ENCODE results near the gene BRICD5.

GRCh38 chr16:2244301-2244700 is 33.6 kb upstream of the BRICD5 start:
- TF ChIP-seq EZH2 (IDR thresholded peaks at IDR 0.05; ENCODE audit: insufficient read depth, poor library complexity, severe bottlenecking) (no peak), EZH2phosphoT487 (IDR thresholded peaks at IDR 0.05; ENCODE audit: insufficient read depth, low read depth) (no peak)
